GM23248 (cell line): ENCODE results near the gene CMBL. TPM values are rescaled to one million over a fixed set of nuclear protein-coding genes. Genes with fewer than 3 reads are reported as not detected.

Source experiments
- DNase-seq: peaks from one replicate; pipeline ENCODE4 v3.0.0-alpha.2; 2015
- H2AFZ ChIP-seq: fragments of 200-600 bp; sonication (generic); 2 replicates; pipeline ENCODE4 v1.6.1; 2016; ENCODE audit warnings: antibody characterized with exemption
- H3F3A ChIP-seq: fragments of 200-600 bp; sonication (generic); 2 replicates; pipeline ENCODE4 v1.6.1; 2016; ENCODE audit warnings: mild to moderate bottlenecking, antibody characterized with exemption, mixed run types; ENCODE audit not compliant: insufficient read depth
- H3K27ac ChIP-seq: fragments of 200-600 bp; sonication (generic); 2 replicates; pipeline ENCODE4 v1.5.1; 2016; ENCODE audit warnings: mild to moderate bottlenecking
- H3K27me3 ChIP-seq: fragments of 200-600 bp; sonication (generic); replicated peaks from 2 replicates; pipeline ENCODE4 v1.6.1; 2016; ENCODE audit warnings: mild to moderate bottlenecking; ENCODE audit not compliant: insufficient read depth
- H3K36me3 ChIP-seq: fragments of 200-600 bp; sonication (generic); 2 replicates; pipeline ENCODE4 v1.6.1; 2016; ENCODE audit warnings: low read depth, mild to moderate bottlenecking
- H3K4me1 ChIP-seq: fragments of 200-600 bp; sonication (generic); 2 replicates; pipeline ENCODE4 v1.6.1; 2016; ENCODE audit warnings: mild to moderate bottlenecking; ENCODE audit not compliant: insufficient read depth
- H3K4me2 ChIP-seq: fragments of 200-600 bp; sonication (generic); one replicate; pipeline ENCODE4 v1.6.1; 2016; ENCODE audit warnings: mild to moderate bottlenecking; ENCODE audit not compliant: unreplicated experiment
- H3K4me3 ChIP-seq: fragments of 200-600 bp; sonication (generic); 2 replicates; pipeline ENCODE4 v1.5.1; 2016; ENCODE audit warnings: mild to moderate bottlenecking
- H3K79me2 ChIP-seq: fragments of 200-600 bp; sonication (generic); 2 replicates; pipeline ENCODE4 v1.6.1; 2016; ENCODE audit warnings: mild to moderate bottlenecking; ENCODE audit not compliant: insufficient read depth
- H3K9ac ChIP-seq: fragments of 200-600 bp; sonication (generic); 2 replicates; pipeline ENCODE4 v1.6.1; 2016; ENCODE audit warnings: mild to moderate bottlenecking
- H3K9me2 ChIP-seq: fragments of 200-600 bp; sonication (generic); 2 replicates; pipeline ENCODE4 v1.6.1; 2016; ENCODE audit warnings: mixed run types, mild to moderate bottlenecking, moderate library complexity; ENCODE audit not compliant: insufficient read depth
- H3K9me3 ChIP-seq: fragments of 200-600 bp; sonication (generic); one replicate; pipeline ENCODE4 v1.6.1; 2017; ENCODE audit warnings: low read depth
- H4K20me1 ChIP-seq: fragments of 200-600 bp; sonication (generic); 2 replicates; pipeline ENCODE4 v1.6.0; 2016; ENCODE audit not compliant: insufficient read depth
- EZH2 ChIP-seq: fragments of 200-600 bp; sonication (generic); IDR thresholded peaks from 2 replicates; pipeline ENCODE4 v1.6.1; 2018; ENCODE audit warnings: antibody characterized with exemption, mild to moderate bottlenecking; ENCODE audit not compliant: insufficient read depth, poor library complexity, severe bottlenecking
- EZH2phosphoT487 ChIP-seq: fragments of 200-600 bp; sonication (generic); IDR thresholded peaks from 2 replicates; pipeline ENCODE4 v1.6.1; 2018; ENCODE audit warnings: antibody characterized with exemption, moderate library complexity, mild to moderate bottlenecking, low read depth; ENCODE audit not compliant: insufficient read depth
- WGBS, 2 experiments: methylation state at CpG; one replicate each; pipeline ENCODE4 v1.1.6; 2015 to 2017; ENCODE audit warnings: low lambda C conversion rate in 2 of 2, low coverage in 1 of 2; ENCODE audit errors: missing lambda C conversion rate in 2 of 2; 5-methylcytosine and 5-hydroxymethylcytosine counted together
- in situ Hi-C: fragments of 300-500 bp; cut with MboI; formaldehyde crosslinking; loops from 2 replicates; pipeline ENCODE4 v1.15.0; 2020
- polyA plus RNA-seq: library from polyadenylated mRNA; unstranded; fragments of >200 nt; fragmentation: Nextera tagmentation; extraction: Ambion mirVana; gene quantifications from 2 replicates; pipeline ENCODE4 v1.2.1, GENCODE V29; 2016
- total RNA-seq: library from RNA; depleted of rRNA; stranded (reverse); fragments of >200 nt; shearing (Covaris generic); gene quantifications from 2 replicates; pipeline ENCODE4 v1.2.3, GENCODE V29; 2014

Gene CMBL
- total and polyA plus RNA-seq, 2 experiments from 2014 or later, result 4.0 to 14.6 TPM

DNA sequence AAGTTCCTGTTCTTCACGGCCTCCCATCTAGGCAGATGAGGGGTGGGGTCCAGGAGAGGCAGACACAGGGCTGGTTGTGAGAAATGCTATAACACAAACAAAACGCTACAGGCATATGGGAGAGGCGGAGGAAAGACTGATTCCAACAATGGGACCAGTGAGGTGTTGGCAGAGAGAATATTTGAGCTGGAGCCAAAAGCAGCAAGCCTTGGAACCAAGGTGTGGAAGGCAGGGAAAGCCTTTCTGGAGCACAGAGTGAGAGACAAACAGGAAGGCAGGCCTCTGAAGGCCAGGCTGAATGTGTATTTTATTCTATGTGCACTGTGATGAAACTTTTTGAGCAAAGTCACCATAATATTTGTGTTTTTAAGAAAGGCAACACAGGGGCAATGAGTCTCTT is 60.9 kb downstream of the CMBL start:
- 96 to 98% methylated on average over 3 of the region's 3 CpGs for WGBS, 2 experiments
- Histone ChIP-seq H3K9me3 (no peaks in the 10 kb centered on the region), H3K27me3 (no peaks in the 10 kb centered on the region), H3K4me3 (no peak overlapping the region), H3K36me3 (no peaks in the 10 kb centered on the region), H3K4me2 (no peak overlapping the region), H2AFZ (no peak overlapping the region), H3K4me1 (peaks cover 9% of the 10 kb centered on the region), H4K20me1 (peaks cover under 1% of the 10 kb centered on the region; the same call in 1 of the 2 replicates), H3K9me2 (no peaks in the 10 kb centered on the region), H3F3A (no peaks in the 10 kb centered on the region; the same call in 1 of the 2 replicates), H3K27ac (no peak overlapping the region), H3K9ac (no peak overlapping the region), H3K79me2 (peaks cover 50% of the 10 kb centered on the region)
- in situ Hi-C loops, result no loop called here
- TF ChIP-seq EZH2, result no peak
- TF ChIP-seq EZH2phosphoT487, result no peak
- no peak for DNase-seq

DNA sequence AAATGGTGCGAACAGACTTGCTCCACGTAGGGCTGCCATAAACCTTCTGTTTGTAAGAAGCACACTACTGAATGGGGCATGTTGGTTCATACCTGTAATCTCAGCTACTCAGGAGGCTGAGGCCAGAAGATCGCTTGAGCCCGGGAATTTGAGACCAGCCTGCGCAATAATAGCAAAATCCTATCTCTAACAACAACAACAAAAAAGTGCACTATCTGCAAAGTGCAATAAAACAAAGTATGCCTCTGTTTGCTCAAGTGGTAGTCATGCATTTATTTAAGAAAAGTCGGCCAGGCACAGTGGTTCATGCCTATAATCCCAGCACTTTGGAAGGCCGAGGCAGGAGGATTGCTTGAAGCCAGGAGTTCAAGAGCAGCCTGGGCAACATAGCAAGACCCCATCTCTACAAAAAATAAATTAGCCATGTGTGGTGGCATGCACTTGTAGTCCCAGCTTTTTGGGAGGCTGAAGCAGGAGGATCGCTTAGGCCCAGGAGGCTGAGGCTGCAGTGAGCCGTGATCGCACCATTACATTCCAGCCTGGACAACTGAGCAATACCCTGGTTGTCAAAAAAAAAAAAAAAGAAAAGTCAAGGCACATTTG is 63.3 kb downstream of the CMBL start:
- TF ChIP-seq EZH2 (no peak), EZH2phosphoT487 (no peak)
- in situ Hi-C loops, result no loop called here
- 0 out of 2 replicates have a peak, but pooled peaks cover 3% of the 10 kb centered on the region for H3K4me1 ChIP-seq
- H4K20me1 ChIP-seq, result no peaks in the 10 kb centered on the region
- H3K4me3 ChIP-seq, result no peak overlapping the region
- no peak overlapping the region for H3K27ac ChIP-seq
- peaks cover 33% of the 10 kb centered on the region for H3K79me2 ChIP-seq
- no peak overlapping the region for H3K4me2 ChIP-seq
- no peak overlapping the region for H3K9ac ChIP-seq
- no peaks in the 10 kb centered on the region; the same call in 1 of the 2 replicates for H3F3A ChIP-seq
- no peaks in the 10 kb centered on the region for H3K9me3 ChIP-seq
- 97% methylated on average over 10 of the region's 10 CpGs for WGBS, 2 experiments
- H3K36me3 ChIP-seq, result no peaks in the 10 kb centered on the region
- DNase-seq, result no peak
- H3K9me2 ChIP-seq, result no peaks in the 10 kb centered on the region
- no peak overlapping the region for H2AFZ ChIP-seq
- no peaks in the 10 kb centered on the region for H3K27me3 ChIP-seq

DNA sequence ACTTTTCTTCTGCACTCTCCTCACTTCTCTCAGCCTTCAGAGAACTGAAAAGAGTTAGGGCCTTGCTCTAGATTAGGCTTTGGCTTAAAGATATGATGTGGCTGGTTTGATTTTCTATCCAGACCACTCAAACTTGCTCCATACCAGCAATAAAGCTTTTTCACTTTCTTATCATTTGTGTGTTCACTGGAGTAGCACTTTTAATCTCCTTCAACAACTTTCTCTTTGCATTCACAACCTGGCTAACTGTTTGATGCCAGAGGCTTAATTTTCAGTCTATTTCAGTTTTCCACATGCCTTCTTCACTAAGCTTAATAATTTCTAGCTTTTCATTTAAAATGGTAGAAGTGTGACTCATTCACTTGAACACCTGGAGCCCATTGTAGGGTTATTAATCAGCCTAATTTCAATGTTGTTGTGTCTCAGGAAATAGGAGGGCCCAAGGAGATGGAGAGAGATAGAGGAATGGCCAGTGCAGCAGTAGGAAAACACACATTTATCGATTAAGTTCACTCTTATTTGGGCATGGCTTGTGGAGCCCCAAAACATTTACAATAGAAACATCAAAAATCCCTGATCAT is 64.0 kb downstream of the CMBL start:
- Histone ChIP-seq H3K27ac (no peak overlapping the region), H2AFZ (no peak overlapping the region), H3K36me3 (no peaks in the 10 kb centered on the region), H3K27me3 (no peaks in the 10 kb centered on the region), H3K9ac (no peak overlapping the region), H3F3A (no peaks in the 10 kb centered on the region; the same call in 1 of the 2 replicates), H3K4me2 (no peak overlapping the region), H3K4me1 (0 out of 2 replicates have a peak, but pooled peaks cover under 1% of the 10 kb centered on the region), H3K79me2 (peaks cover 30% of the 10 kb centered on the region), H3K9me3 (no peaks in the 10 kb centered on the region), H4K20me1 (no peaks in the 10 kb centered on the region), H3K9me2 (no peaks in the 10 kb centered on the region), H3K4me3 (no peak overlapping the region)
- in situ Hi-C loops, result no loop called here
- WGBS, 2 experiments, result 94 to 97% methylated on average over 1 of the region's 1 CpG
- TF ChIP-seq EZH2 (no peak), EZH2phosphoT487 (no peak)
- no peak for DNase-seq

GRCh38 chr5:10235350-10235749 is 72.4 kb downstream of the CMBL start:
- Histone ChIP-seq H3K9me2 (no peaks in the 10 kb centered on the region), H3K36me3 (peaks cover 13% of the 10 kb centered on the region; the same call in 1 of the 2 replicates), H3K27me3 (no peaks in the 10 kb centered on the region), H3K9me3 (no peaks in the 10 kb centered on the region), H2AFZ (no peak overlapping the region), H3K9ac (no peak overlapping the region), H4K20me1 (no peaks in the 10 kb centered on the region), H3F3A (peaks cover 11% of the 10 kb centered on the region; the same call in 1 of the 2 replicates), H3K79me2 (no peaks in the 10 kb centered on the region), H3K4me1 (peaks cover 27% of the 10 kb centered on the region), H3K4me2 (no peak overlapping the region), H3K27ac (no peak overlapping the region), H3K4me3 (no peak overlapping the region)
- WGBS, 2 experiments, result 92 to 93% methylated on average over 8 of the region's 8 CpGs
- no peak for TF ChIP-seq EZH2phosphoT487
- no peak for TF ChIP-seq EZH2
- no peak for DNase-seq
- in situ Hi-C loops, result no loop called here
